ENCODE measurements around the gene TRMT11. TPM values are rescaled to one million over a fixed set of nuclear protein-coding genes. Genes with fewer than 3 reads are reported as not detected.
A peak's percentile ranks its signal among the peaks of the same experiment; 100 is the strongest.

The TRMT11 gene
- total and polyA plus RNA-seq, 9 of the 15 experiments (the other 6 are each of a cell fraction or from before 2014, with no cell fraction given): 38.8 to 88.0 (median 59.8) TPM

DNA sequence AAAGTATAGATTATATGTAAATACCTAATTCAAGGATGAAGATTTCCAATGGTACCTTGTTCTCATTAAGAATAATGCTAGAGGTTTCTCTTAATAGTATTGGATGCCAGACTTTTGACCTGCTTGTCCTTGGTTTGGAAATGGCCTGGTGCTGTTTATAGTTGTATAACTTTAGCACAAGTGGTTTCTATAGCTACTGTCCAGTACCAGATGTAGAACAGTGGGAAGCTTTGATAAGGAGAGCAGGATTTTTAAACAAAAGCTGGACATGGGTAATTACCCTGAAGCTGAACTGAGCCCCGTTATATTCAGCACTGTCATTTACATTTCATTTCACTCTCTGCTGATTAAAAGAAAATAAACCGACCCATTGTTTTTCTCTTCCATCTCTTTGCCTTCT, 43.7 kb downstream of the TRMT11 start:
- no peak for FAIRE-seq
- Histone ChIP-seq H3K4me2 (ENCODE audit: insufficient read depth, low read length) (no peak overlapping the region), H3K4me1 (replicated peaks in 1 of 2; ENCODE audit: control insufficient read depth in 2 of 2, insufficient read depth in 2 of 2, low read length in 2 of 2) (peaks cover 0 to 8% of the 10 kb centered on the region in 2 experiments; a peak in 2 of 5 replicates), H3K36me3 (ENCODE audit: control insufficient read depth, insufficient read depth, low read length) (peaks cover 73% of the 10 kb centered on the region), H3K9ac (ENCODE audit: insufficient read depth in 1 of 2, low read depth in 2 of 2, low read length in 2 of 2) (no peak overlapping the region), H2AFZ (ENCODE audit: low read depth, low read length) (no peak overlapping the region), H4K20me1 (replicated peaks; ENCODE audit: control insufficient read depth, insufficient read depth, low read length) (no peaks in the 10 kb centered on the region), H3K9me1 (ENCODE audit: control insufficient read depth, insufficient read depth, low read length) (no peaks in the 10 kb centered on the region), H3K4me3 (no peak overlapping the region), H3K27me3 (ENCODE audit: control insufficient read depth in 2 of 2, insufficient read depth in 2 of 2, low read length in 2 of 2) (no peaks in the 10 kb centered on the region), H3K79me2 (ENCODE audit: control insufficient read depth, insufficient read depth, low read length) (peaks cover 10% of the 10 kb centered on the region; the same call in 1 of the 3 replicates), H3K9me3 (replicated peaks; ENCODE audit: control insufficient read depth, insufficient read depth, low read depth, low read length) (no peaks in the 10 kb centered on the region), H3K27ac (ENCODE audit: extremely low read depth, low read depth, low read length) (no peak overlapping the region)
- no TSS peak for BruUV-seq (replicated peaks)
- no peak for DNase-seq (ENCODE audit: extremely low read depth in 1 of 4, low spot score in 3 of 4)
- intact Hi-C loops (cut with micrococcal nuclease): loop anchor here (5.0 kb wide), 1 partner anchor 1092 kb away; no protein-coding TSS in a partner anchor
- ChIA-PET POLR2A (interaction anchor here (0.6 to 1.1 kb wide), 2 partner anchors 10 to 18 kb away, joined by 3 to 4 read pairs; no protein-coding TSS in a partner anchor), CTCF (ENCODE audit: low intra/inter-chr PET ratio) (no interaction called here)
- TF ChIP-seq, protein P1, sequence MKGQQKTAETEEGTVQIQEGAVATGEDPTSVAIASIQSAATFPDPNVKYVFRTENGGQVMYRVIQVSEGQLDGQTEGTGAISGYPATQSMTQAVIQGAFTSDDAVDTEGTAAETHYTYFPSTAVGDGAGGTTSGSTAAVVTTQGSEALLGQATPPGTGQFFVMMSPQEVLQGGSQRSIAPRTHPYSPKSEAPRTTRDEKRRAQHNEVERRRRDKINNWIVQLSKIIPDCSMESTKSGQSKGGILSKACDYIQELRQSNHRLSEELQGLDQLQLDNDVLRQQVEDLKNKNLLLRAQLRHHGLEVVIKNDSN (CRISPR knock-in tag; IDR thresholded peaks at IDR 0.05): no peak
- TF ChIP-seq FOXJ2 (tag; IDR thresholded peaks at IDR 0.05) (0 out of 2 replicates have a peak, but pooled peaks have one; percentile 55), RFX1 (IDR thresholded peaks at IDR 0.05) (0 out of 2 replicates have a peak, but pooled peaks have one; percentile 22), CHCHD3 (CRISPR knock-in tag; IDR thresholded peaks at IDR 0.05) (no peak)
- in situ Hi-C loops (cut with MboI): loop anchor here (25.0 kb wide), 2 partner anchors 307 to 1082 kb away; partner anchors contain the start of genes CENPW and RSPO3
- WGBS (ENCODE audit: insufficient coverage, low coverage, missing lambda C conversion rate): 80% methylated on average over 2 of the region's 2 CpGs
- no peak for ATAC-seq

Measured in K562 (cell line).